ENCODE results near the gene LOXHD1.
A peak's percentile ranks its signal among the peaks of the same experiment; 100 is the strongest.

LOXHD1 gene

GRCh38 chr18:46471809-46472498 lies 185.1 kb downstream of the LOXHD1 start:
- DNase-seq = no peak

- no peak for DNase-seq
Measured at GRCh38 chr18:46470714-46471113, 186.3 kb downstream of the LOXHD1 start.

GRCh38 chr18:46469186-46469915 lies 187.7 kb downstream of the LOXHD1 start:
- peak; percentile 57 for DNase-seq

- DNase-seq = no peak
Measured at GRCh38 chr18:46468426-46469180, 188.4 kb downstream of the LOXHD1 start.

DNA sequence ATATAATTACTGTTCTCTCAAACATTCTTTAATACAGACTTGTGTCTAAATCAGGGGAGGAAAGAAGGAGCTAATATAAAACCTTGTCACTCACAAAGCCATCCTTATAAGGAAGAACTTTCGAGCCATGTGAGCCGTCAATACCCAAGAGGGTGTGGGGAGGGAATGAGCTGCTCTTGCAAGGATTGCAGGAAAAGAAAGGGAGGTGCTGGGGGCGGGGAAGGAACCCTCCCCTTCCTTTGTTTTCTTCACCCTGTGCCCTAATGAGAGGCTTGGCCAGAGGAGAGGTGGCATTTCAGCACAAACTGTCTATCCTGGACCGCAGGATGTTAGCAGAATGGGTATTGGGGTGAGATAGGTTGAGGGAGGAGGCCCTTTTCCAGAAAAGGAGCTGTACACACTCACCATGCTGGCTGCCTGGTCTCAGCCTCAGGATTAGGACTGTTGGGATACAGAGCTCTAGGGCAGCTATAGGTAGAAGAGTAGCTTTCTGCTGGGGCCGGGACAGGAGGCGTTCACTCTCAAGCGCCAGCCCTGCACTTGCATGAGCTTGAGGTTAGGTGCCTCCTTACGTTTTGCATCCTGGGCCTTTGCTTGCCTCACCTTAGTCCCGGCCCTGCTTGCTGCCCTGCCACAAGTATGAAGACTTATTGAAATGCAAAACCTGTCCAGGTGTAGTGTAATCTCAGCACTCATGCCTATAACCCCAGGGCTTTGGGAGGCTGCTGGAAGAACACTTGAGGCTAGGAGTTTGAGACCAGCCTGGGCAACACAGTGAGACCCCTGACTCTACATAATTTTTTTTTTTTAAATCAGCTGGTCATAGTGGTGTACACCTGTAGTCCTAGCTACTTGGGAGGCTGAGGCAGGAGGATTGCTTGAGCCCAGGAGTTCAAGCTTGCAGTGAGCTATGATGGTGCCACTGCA lies 190.5 kb downstream of the LOXHD1 start:
- no peak for DNase-seq

GRCh38 chr18:46464926-46465655 lies 191.9 kb downstream of the LOXHD1 start:
- no peak for DNase-seq

DNA sequence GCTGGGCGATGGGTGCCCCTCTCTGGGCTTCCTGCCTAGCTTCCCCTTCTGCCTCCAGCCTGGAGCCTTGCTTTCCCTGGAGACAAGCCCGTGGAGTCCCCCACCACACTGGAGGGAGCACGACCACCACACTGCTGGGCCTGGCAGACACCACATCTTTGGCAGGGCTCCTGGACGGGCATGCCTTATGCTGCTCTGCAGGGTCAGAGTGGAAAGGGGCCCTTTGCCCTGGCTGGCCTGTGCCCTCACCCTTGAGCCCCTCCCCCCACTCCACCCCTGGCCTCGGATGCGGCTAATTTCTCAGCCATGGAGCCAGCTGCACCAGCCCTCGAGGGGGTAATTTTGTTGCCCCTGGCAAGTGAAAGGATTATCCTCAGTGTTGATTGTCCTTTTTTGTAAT lies 194.5 kb downstream of the LOXHD1 start:
- no peak for DNase-seq

GRCh38 chr18:46461993-46462392 lies 195.0 kb downstream of the LOXHD1 start:
- DNase-seq = no peak

- no peak for DNase-seq
Measured at GRCh38 chr18:46460754-46461153, 196.3 kb downstream of the LOXHD1 start.

GRCh38 chr18:46459789-46460455 lies 197.1 kb downstream of the LOXHD1 start:
- no peak for DNase-seq

DNA sequence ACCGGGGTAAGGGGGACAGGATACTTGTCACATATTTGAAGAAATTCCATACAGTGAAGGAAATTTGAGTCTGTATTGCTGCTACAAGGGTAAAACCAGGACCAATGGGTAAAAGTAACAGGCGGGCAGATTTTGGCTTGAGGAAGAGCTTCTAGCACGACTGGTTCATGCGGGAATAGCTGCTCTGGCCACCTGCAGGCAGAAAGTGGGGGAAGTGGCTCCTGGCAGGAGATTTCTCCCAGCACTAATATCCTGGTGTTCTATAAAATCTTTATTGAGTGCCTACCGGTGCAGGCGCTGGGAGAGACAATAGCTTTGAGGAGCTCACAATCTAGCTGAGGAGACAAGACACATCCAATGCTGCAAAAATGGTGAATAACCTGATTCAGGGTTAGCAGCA lies 198.5 kb downstream of the LOXHD1 start:
- no peak for DNase-seq

DNA sequence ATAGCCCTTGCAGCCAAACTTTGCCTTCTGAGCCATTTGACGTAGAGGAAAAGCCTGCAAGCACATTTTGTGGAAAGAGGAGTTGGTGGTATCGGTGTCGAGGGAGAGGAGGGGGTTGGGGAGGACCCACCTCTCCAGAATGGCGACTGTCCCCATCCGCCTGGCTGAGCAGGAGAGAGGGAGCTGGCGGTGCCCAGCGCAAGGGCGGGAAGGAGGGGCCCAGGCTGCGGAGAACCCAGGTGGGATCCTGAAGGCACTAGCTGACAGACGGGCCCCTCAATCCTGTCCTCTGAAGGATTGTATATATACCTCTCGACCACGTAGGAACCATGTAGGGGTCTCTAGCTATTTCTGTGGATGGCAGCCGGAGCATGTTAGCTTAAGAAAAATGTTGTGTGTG lies 200.3 kb downstream of the LOXHD1 start:
- no peak for DNase-seq

- DNase-seq = peak; percentile 29
Measured at GRCh38 chr18:46452820-46453219, 204.2 kb downstream of the LOXHD1 start.

- DNase-seq = no peak
Measured at GRCh38 chr18:46449499-46449898, 207.5 kb downstream of the LOXHD1 start.

GRCh38 chr18:46449033-46449432 lies 208.0 kb downstream of the LOXHD1 start:
- no peak for DNase-seq

DNA sequence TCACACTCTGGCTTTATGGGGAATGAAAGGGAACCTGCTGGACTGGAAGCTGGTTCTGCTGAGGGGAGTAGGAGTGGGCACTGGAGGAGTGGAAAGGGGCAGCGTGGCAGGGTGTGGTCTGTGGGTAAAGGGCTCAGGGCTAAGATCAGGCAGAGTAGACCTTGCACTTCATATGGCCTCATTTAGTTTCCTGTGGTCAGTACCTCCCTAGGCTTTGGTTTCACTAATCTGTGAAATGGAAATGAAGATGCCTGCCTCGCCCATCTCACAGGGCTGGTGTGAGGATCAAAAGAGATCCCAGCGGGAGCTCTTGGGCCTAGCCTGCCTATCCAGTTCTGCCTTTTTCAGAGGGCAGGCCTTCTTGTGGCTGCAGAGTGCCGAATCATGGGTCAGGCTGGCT lies 208.7 kb downstream of the LOXHD1 start:
- DNase-seq = no peak

GRCh38 chr18:46447792-46448191 lies 209.2 kb downstream of the LOXHD1 start:
- DNase-seq = no peak

DNA sequence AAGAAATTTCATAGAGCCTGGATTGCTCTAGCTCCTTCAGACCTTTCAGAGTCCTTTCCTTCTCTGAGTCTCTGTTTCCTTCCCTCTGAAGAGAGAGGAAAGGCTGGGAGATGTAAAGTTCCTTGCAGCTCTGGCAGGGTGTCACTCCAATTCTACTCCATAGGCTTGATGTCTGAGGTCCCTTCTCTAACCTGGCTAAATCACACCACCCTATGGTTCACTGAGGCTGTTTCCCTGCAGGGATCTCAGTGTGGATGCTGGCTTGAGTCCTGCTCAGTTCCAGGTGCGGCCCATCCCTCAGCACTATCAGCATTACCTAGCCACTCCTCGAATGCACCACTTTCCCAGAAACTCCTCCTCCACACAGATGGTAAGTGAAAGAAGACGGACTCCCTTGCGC lies 209.7 kb downstream of the LOXHD1 start:
- DNase-seq = no peak

- DNase-seq = no peak
Measured at GRCh38 chr18:46445522-46446313, 211.3 kb downstream of the LOXHD1 start.

- DNase-seq = no peak
Measured at GRCh38 chr18:46439037-46439436, 218.0 kb downstream of the LOXHD1 start.

DNA sequence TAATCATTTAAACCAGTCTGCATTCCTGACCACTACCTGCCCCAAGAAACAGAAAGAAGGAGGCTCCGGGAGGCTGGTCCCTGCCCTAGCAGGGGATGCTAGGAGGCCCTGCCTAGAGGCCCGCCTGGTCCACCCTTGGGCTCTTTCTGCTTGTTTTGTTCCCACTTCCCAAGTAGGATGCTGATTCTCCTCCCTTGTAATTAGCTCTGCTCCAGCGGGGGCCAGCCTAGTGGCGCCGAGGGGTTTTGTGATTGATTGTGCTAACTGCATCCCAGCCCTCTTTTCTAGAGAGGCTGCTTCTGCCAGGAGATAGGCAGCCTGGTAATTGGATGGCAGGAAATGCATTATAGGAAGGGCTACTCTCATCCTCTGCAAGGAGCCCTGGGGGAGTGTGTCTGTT lies 220.0 kb downstream of the LOXHD1 start:
- no peak for DNase-seq

Measured in NCI-H2107 (cell line).